Measurements from ENCODE around the gene CPAMD8. TPM values are rescaled to one million over a fixed set of nuclear protein-coding genes. Genes with fewer than 3 reads are reported as not detected.

The CPAMD8 gene
- total RNA-seq, 1 experiment from 2014 or later = 0.20 TPM

DNA sequence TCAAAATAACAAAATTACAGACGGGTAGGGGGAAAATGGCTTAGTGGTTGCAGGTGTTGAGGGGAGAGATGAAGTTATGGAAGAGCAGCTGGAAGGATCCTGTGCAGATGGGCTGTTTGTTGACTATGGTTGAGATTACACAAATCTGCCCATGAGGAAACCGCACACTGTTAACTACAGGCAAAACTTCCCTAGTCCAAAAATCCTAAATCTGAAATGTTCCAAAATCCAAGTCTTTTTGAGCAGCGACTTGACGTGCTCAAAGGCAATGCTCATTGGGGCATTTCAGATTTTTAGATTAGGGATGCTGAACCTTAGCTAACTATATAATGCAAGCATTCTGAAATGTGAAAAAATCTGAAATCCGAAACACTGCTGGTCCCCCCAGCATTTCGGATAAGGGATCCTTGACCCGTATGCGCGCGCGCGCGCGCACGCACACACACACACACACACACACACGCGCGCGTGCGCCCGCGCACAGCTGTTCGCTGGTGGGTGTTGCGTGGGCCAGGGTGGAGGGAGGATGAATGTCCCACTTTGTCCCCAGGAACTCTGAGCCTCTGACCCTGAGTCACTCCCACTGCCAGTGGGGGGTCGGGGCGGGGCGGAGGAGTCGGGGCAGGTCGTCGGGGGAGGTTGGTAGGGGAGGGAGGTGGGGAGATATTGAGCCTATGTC lies 131.0 kb downstream of the CPAMD8 start:
- Histone ChIP-seq H3K27me3 (ENCODE audit: insufficient read depth, low read length) (no peaks in the 10 kb centered on the region), H3K9me2 (ENCODE audit: insufficient read depth) (no peaks in the 10 kb centered on the region), H3K9me3 (ENCODE audit: control insufficient read depth in 1 of 2, insufficient read depth in 1 of 2, low read depth in 1 of 2, low read length in 2 of 2) (no peaks in the 10 kb centered on the region), H3K79me2 (ENCODE audit: insufficient read depth, low read length) (no peaks in the 10 kb centered on the region), H4K20me1 (ENCODE audit: insufficient read depth) (no peaks in the 10 kb centered on the region), H3K36me3 (ENCODE audit: control insufficient read depth in 1 of 2, insufficient read depth in 2 of 2, low read length in 2 of 2) (no peaks in the 10 kb centered on the region), H3K9ac (ENCODE audit: low read length) (no peak overlapping the region), H3K4me2 (ENCODE audit: low read length) (no peak overlapping the region), H2AFZ (ENCODE audit: low read depth, low read length, poor library complexity, severe bottlenecking) (no peak overlapping the region), H3K4me3 (replicated peaks in 1 of 2; ENCODE audit: low read depth in 1 of 2, low read length in 2 of 2) (no peak overlapping the region), H3K27ac (ENCODE audit: low read depth, low read length) (no peak overlapping the region), H3K4me1 (ENCODE audit: control insufficient read depth in 1 of 2, insufficient read depth in 2 of 2, low read length in 2 of 2) (peaks cover 2 to 8% of the 10 kb centered on the region in 2 experiments; a peak in 2 of 4 replicates)
- DNase-seq (ENCODE audit: low read depth, low spot score) (no peak), ATAC-seq (no peak)
- intact Hi-C loops (cut with micrococcal nuclease) = no loop called here
- RAD21 ChIA-PET (ENCODE audit: low non-redundant PET in 1 of 2, low total read pairs in 2 of 2, uncharacterized antibody in 2 of 2, unreplicated experiment in 2 of 2) = interaction anchor here in 1 of 2 experiments (0.6 kb wide), 1 partner anchor 157 kb away, joined by 5 read pairs; no protein-coding TSS in a partner anchor
- POLR2A ChIA-PET = no interaction called here
- CTCF ChIA-PET = no interaction called here
- TF ChIP-seq EZH2phosphoT487 (IDR thresholded peaks at IDR 0.05; ENCODE audit: borderline replicate concordance) (no peak), ATF3 (IDR thresholded peaks at IDR 0.05) (no peak), ZNF274 (IDR thresholded peaks at IDR 0.05; ENCODE audit: low read depth, low read length) (no peak), TCF7L2 (IDR thresholded peaks at IDR 0.05; ENCODE audit: borderline replicate concordance, extremely low read depth, insufficient read depth, insufficient read length) (no peak), SIN3A (IDR thresholded peaks at IDR 0.05; ENCODE audit: low read depth) (no peak), EZH2 (IDR thresholded peaks at IDR 0.05) (no peak), SRF (IDR thresholded peaks at IDR 0.05; ENCODE audit: low read depth) (no peak), FOSL1 (IDR thresholded peaks at IDR 0.05; ENCODE audit: low read depth) (no peak), ELF1 (IDR thresholded peaks at IDR 0.05; ENCODE audit: borderline replicate concordance, low read depth) (no peak), CTCF (IDR thresholded peaks at IDR 0.05 in 2 of 3, conservative IDR thresholded peaks at IDR 0.05 in 1 of 3; ENCODE audit: borderline replicate concordance in 1 of 3, insufficient read depth in 1 of 3, low read depth in 2 of 3, low read length in 2 of 3) (no peak), SP1 (IDR thresholded peaks at IDR 0.05; ENCODE audit: low read depth) (no peak), JUND (IDR thresholded peaks at IDR 0.05) (no peak), ZFX (IDR thresholded peaks at IDR 0.05) (no peak)
- TF ChIP-seq, protein P1, sequence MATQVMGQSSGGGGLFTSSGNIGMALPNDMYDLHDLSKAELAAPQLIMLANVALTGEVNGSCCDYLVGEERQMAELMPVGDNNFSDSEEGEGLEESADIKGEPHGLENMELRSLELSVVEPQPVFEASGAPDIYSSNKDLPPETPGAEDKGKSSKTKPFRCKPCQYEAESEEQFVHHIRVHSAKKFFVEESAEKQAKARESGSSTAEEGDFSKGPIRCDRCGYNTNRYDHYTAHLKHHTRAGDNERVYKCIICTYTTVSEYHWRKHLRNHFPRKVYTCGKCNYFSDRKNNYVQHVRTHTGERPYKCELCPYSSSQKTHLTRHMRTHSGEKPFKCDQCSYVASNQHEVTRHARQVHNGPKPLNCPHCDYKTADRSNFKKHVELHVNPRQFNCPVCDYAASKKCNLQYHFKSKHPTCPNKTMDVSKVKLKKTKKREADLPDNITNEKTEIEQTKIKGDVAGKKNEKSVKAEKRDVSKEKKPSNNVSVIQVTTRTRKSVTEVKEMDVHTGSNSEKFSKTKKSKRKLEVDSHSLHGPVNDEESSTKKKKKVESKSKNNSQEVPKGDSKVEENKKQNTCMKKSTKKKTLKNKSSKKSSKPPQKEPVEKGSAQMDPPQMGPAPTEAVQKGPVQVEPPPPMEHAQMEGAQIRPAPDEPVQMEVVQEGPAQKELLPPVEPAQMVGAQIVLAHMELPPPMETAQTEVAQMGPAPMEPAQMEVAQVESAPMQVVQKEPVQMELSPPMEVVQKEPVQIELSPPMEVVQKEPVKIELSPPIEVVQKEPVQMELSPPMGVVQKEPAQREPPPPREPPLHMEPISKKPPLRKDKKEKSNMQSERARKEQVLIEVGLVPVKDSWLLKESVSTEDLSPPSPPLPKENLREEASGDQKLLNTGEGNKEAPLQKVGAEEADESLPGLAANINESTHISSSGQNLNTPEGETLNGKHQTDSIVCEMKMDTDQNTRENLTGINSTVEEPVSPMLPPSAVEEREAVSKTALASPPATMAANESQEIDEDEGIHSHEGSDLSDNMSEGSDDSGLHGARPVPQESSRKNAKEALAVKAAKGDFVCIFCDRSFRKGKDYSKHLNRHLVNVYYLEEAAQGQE (IDR thresholded peaks at IDR 0.05; ENCODE audit: low read depth) = no peak
- TF ChIP-seq, protein P2, sequence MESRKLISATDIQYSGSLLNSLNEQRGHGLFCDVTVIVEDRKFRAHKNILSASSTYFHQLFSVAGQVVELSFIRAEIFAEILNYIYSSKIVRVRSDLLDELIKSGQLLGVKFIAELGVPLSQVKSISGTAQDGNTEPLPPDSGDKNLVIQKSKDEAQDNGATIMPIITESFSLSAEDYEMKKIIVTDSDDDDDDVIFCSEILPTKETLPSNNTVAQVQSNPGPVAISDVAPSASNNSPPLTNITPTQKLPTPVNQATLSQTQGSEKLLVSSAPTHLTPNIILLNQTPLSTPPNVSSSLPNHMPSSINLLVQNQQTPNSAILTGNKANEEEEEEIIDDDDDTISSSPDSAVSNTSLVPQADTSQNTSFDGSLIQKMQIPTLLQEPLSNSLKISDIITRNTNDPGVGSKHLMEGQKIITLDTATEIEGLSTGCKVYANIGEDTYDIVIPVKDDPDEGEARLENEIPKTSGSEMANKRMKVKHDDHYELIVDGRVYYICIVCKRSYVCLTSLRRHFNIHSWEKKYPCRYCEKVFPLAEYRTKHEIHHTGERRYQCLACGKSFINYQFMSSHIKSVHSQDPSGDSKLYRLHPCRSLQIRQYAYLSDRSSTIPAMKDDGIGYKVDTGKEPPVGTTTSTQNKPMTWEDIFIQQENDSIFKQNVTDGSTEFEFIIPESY (IDR thresholded peaks at IDR 0.05; ENCODE audit: extremely low read depth, insufficient replicate concordance, low read length) = no peak
- no TSS peak for BruUV-seq (replicated peaks)
